Ovary (tissue), 9 donors: ENCODE measurements around the gene ZBTB24. TPM values are rescaled to one million over a fixed set of nuclear protein-coding genes. Genes with fewer than 3 reads are reported as not detected.

Source experiments
- DNase-seq, 5 donors: peaks; one replicate each; pipeline ENCODE4 v3.0.0-alpha.2; 2019 to 2020
- H3K27ac ChIP-seq, 2 donors: fragments of 200-600 bp; one replicate each; pipeline versions ENCODE4 v1.5.1 to v1.8.0; 2019 to 2022
- H3K27me3 ChIP-seq: fragments of 200-600 bp; one replicate; pipeline ENCODE4 v1.8.0; 2022
- H3K36me3 ChIP-seq: fragments of 200-600 bp; sonication (generic); one replicate; pipeline ENCODE4 v1.5.1; 2019
- H3K4me1 ChIP-seq: one replicate; pipeline ENCODE4 v1.8.1; 2013; ENCODE audit warnings: mild to moderate bottlenecking, moderate library complexity; ENCODE audit not compliant: insufficient read depth
- H3K4me3 ChIP-seq: fragments of 200-600 bp; sonication (generic); one replicate; pipeline ENCODE4 v1.5.1; 2017
- H3K9me3 ChIP-seq, 2 donors: fragments of 200-600 bp in 1 of 2; sonication (generic) in 1 of 2; one replicate each; pipeline versions ENCODE4 v1.5.1 to v1.8.1; 2013 to 2019; ENCODE audit warnings: mild to moderate bottlenecking in 1 of 2, moderate library complexity in 1 of 2
- CTCF ChIP-seq, 3 donors: fragments of 450-650 bp in 2 of 3; fragments of 200-600 bp in 1 of 3; IDR thresholded peaks; one replicate each; pipeline versions ENCODE4 v1.5.1 to v1.8.0; 2016 to 2022; ENCODE audit warnings: antibody characterized with exemption in 3 of 3, mild to moderate bottlenecking in 1 of 3
- EP300 ChIP-seq: sonication (generic); formaldehyde crosslinking; IDR thresholded peaks from one replicate; pipeline ENCODE4 v1.6.1; 2017; ENCODE audit warnings: antibody characterized with exemption
- POLR2A ChIP-seq: fragments of 450-650 bp; IDR thresholded peaks from one replicate; pipeline ENCODE4 v1.6.1; 2017; ENCODE audit warnings: antibody characterized with exemption, mild to moderate bottlenecking, moderate library complexity
- WGBS, 3 donors: extraction: QIAGEN DNeasy Blood & Tissue Kit in 1 of 3; methylation state at CpG; one replicate each; pipeline versions ENCODE4 v1.1.5 to v1.1.7; 2013 to 2017; 5-methylcytosine and 5-hydroxymethylcytosine counted together
- intact Hi-C, 4 donors: fragments of 100-400 bp; cut with DNase I; formaldehyde crosslinking; loops; one replicate each; pipeline versions ENCODE4 v1.11.0 to v1.15.1; 2022 to 2023
- polyA plus RNA-seq, 2 donors: library from polyadenylated mRNA; stranded (reverse); fragments of 200-250 nt in 1 of 2; fragments of 350-450 nt in 1 of 2; fragmentation: Illumina TruSeq in 1 of 2; extraction: RNeasy Lipid Tissue Mini Kit (QIAGEN cat#74804) in 1 of 2; gene quantifications; one replicate each; pipeline ENCODE4 v1.2.3, GENCODE V29; 2013 to 2014
- total RNA-seq, 7 donors: library from RNA; depleted of rRNA in 2 of 7; stranded (reverse); fragments of >200 nt in 2 of 7; fragmentation: NEBNext Ultra II Directional in 3 of 7; extraction: Animal tissue kit (Norgen Biotek cat#: 25700) in 3 of 7; gene quantifications; one replicate each; pipeline versions ENCODE4 v1.1.0 to v1.2.4, GENCODE V29; 2016 to 2023
- donor health status: DM: no; HTN: no; CAD: no; lungs with moderate emphysema.
- donor health status: DM: no; HTN: no; CAD: no.
- donor health status: Bipolar disorder and iron deficiency.
- donor health status: DM: yes; HTN: yes; CAD: no.
- donor health status: DM: no; HTN: no; CAD: no.
- donor health status: DM: yes; HTN: yes; CAD: no.

ZBTB24 gene
- total and polyA plus RNA-seq, 9 donors: 3.5 to 10.2 (median 6.2) TPM

- Histone ChIP-seq H3K4me3 (no peak overlapping the region), H3K9me3 (no peaks in the 10 kb centered on the region), H3K36me3 (no peaks in the 10 kb centered on the region), H3K27me3 (no peaks in the 10 kb centered on the region), H3K4me1 (no peaks in the 10 kb centered on the region), H3K27ac (no peak overlapping the region)
- 40 to 68% (median 47%) methylated on average over 3 of the region's 3 CpGs for WGBS, 3 donors
- intact Hi-C loops: no loop called here
- no peak for DNase-seq
- TF ChIP-seq POLR2A: no peak
- TF ChIP-seq CTCF (IDR thresholded peaks at IDR 0.05): no peak
- TF ChIP-seq EP300: no peak
These were observed 33.9 kb upstream of the ZBTB24 start for GRCh38 chr6:109516929-109517328.

GRCh38 chr6:109515781-109516409 is 32.9 kb upstream of the ZBTB24 start:
- DNase-seq: no peak
- Histone ChIP-seq H3K27me3 (no peaks in the 10 kb centered on the region), H3K36me3 (no peaks in the 10 kb centered on the region), H3K4me1 (no peaks in the 10 kb centered on the region), H3K27ac (no peak overlapping the region), H3K4me3 (no peak overlapping the region), H3K9me3 (no peaks in the 10 kb centered on the region)
- TF ChIP-seq CTCF (IDR thresholded peaks at IDR 0.05) (no peak), EP300 (no peak), POLR2A (no peak)
- intact Hi-C loops: no loop called here
- WGBS, 3 donors: 58 to 66% (median 63%) methylated on average over 6 of the region's 6 CpGs

DNA sequence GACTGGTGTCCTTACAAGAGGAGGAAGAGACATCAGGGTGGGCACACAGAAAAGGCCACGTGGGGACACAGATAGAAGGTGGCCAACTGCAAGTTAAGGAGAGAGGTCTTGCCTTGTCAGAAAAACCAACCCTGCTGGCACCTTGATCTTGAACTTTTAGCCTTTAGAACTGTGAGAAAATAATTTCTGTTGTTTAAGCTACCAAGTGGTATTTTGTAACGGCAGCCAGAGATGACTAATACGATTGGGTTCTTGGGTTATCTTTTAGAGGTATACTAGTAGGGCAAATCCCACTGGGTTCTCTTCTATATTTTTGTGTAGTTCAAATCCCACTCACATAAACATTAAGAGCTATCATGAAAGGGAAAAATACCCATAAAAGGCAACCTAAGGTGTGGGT is 31.9 kb upstream of the ZBTB24 start:
- intact Hi-C loops: no loop called here
- no peak overlapping the region for H3K4me3 ChIP-seq
- no peak for TF ChIP-seq POLR2A
- TF ChIP-seq CTCF (IDR thresholded peaks at IDR 0.05): no peak
- TF ChIP-seq EP300: no peak
- no peak overlapping the region for H3K27ac ChIP-seq
- H3K36me3 ChIP-seq: no peaks in the 10 kb centered on the region
- H3K27me3 ChIP-seq: no peaks in the 10 kb centered on the region
- H3K9me3 ChIP-seq: no peaks in the 10 kb centered on the region
- DNase-seq: no peak
- no peaks in the 10 kb centered on the region for H3K4me1 ChIP-seq
- 83 to 88% (median 84%) methylated on average over 3 of the region's 3 CpGs for WGBS, 3 donors

- Histone ChIP-seq H3K4me1 (no peaks in the 10 kb centered on the region), H3K9me3 (no peaks in the 10 kb centered on the region), H3K36me3 (no peaks in the 10 kb centered on the region), H3K27ac (no peak overlapping the region), H3K4me3 (no peak overlapping the region), H3K27me3 (no peaks in the 10 kb centered on the region)
- no peak for DNase-seq
- 79 to 84% (median 83%) methylated on average over 2 of the region's 2 CpGs for WGBS, 3 donors
- TF ChIP-seq EP300 (no peak), POLR2A (no peak), CTCF (IDR thresholded peaks at IDR 0.05) (no peak)
- intact Hi-C loops: no loop called here
These were observed 30.6 kb upstream of the ZBTB24 start for GRCh38 chr6:109513571-109514071.
